Measurements from ENCODE around the gene ARHGEF16. TPM values are rescaled to one million over a fixed set of nuclear protein-coding genes. Genes with fewer than 3 reads are reported as not detected.

Gene ARHGEF16
- total RNA-seq, 1 experiment from 2014 or later, result not detected

DNA sequence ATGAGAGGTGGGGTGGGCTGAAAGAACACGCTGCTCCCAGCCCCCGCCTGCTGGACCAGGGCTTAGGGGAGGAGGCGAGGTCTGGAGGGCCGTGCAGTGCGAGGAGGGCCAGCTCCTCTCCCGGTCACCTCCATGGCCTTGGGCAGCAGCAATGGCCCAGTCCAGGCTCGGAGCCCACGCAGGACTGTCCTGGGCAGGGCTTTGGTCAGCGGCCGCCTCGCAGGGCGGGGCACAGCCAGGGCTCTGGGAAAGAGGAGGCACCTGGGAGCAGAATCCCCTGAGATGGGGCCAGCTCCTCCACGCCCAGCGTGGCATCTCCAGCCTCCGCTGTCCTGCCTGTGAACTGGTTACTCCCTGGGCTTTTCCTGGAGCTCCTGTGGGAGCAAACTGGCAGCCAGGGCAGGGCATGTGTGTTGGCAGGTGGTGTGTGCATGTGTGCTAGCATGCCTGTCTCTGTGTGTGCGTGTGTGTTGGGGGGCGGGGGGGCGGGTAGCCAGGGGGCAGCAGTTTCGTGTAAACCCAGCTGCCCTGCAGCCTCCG, 27.4 kb downstream of the ARHGEF16 start:
- H3K9ac ChIP-seq (ENCODE audit: low read length), result no peak overlapping the region
- DNase-seq, result no peak
- no peak overlapping the region for H3K4me3 ChIP-seq (ENCODE audit: low read length)
- no peaks in the 10 kb centered on the region for H3K27me3 ChIP-seq (ENCODE audit: low read length)
- H3K27ac ChIP-seq (ENCODE audit: low read length), result no peak overlapping the region
- H2AFZ ChIP-seq (ENCODE audit: low read length), result no peak overlapping the region
- no peaks in the 10 kb centered on the region for H3K9me3 ChIP-seq (ENCODE audit: low read length)
- no peak overlapping the region for H3K4me2 ChIP-seq (ENCODE audit: low read depth, low read length, poor library complexity, severe bottlenecking)
- no peaks in the 10 kb centered on the region for H3K4me1 ChIP-seq (ENCODE audit: low read length)
- no peaks in the 10 kb centered on the region for H3K9me2 ChIP-seq (replicated peaks; ENCODE audit: insufficient read depth, low read length)
- no peaks in the 10 kb centered on the region; the same call in 1 of the 2 replicates for H4K20me1 ChIP-seq (ENCODE audit: insufficient read depth, low read depth, low read length)
- H3K79me2 ChIP-seq (ENCODE audit: low read length), result no peaks in the 10 kb centered on the region
- no peaks in the 10 kb centered on the region for H3K36me3 ChIP-seq (ENCODE audit: insufficient read depth, low read length)

GRCh38 chr1:3482378-3482849, 27.9 kb downstream of the ARHGEF16 start:
- peak; percentile 59 for DNase-seq
- no peak overlapping the region for H3K4me2 ChIP-seq (ENCODE audit: low read depth, low read length, poor library complexity, severe bottlenecking)
- H3K36me3 ChIP-seq (ENCODE audit: insufficient read depth, low read length), result no peaks in the 10 kb centered on the region
- no peak overlapping the region for H2AFZ ChIP-seq (ENCODE audit: low read length)
- H3K9ac ChIP-seq (ENCODE audit: low read length), result no peak overlapping the region
- no peak overlapping the region for H3K27ac ChIP-seq (ENCODE audit: low read length)
- no peaks in the 10 kb centered on the region for H3K9me3 ChIP-seq (ENCODE audit: low read length)
- no peaks in the 10 kb centered on the region for H3K27me3 ChIP-seq (ENCODE audit: low read length)
- no peaks in the 10 kb centered on the region; the same call in 1 of the 2 replicates for H4K20me1 ChIP-seq (ENCODE audit: insufficient read depth, low read depth, low read length)
- no peaks in the 10 kb centered on the region for H3K79me2 ChIP-seq (ENCODE audit: low read length)
- H3K4me1 ChIP-seq (ENCODE audit: low read length), result no peaks in the 10 kb centered on the region
- no peaks in the 10 kb centered on the region for H3K9me2 ChIP-seq (replicated peaks; ENCODE audit: insufficient read depth, low read length)
- H3K4me3 ChIP-seq (ENCODE audit: low read length), result no peak overlapping the region

GRCh38 chr1:3483380-3483779, 28.9 kb downstream of the ARHGEF16 start:
- H4K20me1 ChIP-seq (ENCODE audit: insufficient read depth, low read depth, low read length), result no peaks in the 10 kb centered on the region; the same call in 1 of the 2 replicates
- H3K9me2 ChIP-seq (replicated peaks; ENCODE audit: insufficient read depth, low read length), result no peaks in the 10 kb centered on the region
- H3K4me2 ChIP-seq (ENCODE audit: low read depth, low read length, poor library complexity, severe bottlenecking), result no peak overlapping the region
- H2AFZ ChIP-seq (ENCODE audit: low read length), result no peak overlapping the region
- H3K4me1 ChIP-seq (ENCODE audit: low read length), result no peaks in the 10 kb centered on the region
- DNase-seq, result no peak
- H3K36me3 ChIP-seq (ENCODE audit: insufficient read depth, low read length), result no peaks in the 10 kb centered on the region
- no peaks in the 10 kb centered on the region for H3K79me2 ChIP-seq (ENCODE audit: low read length)
- H3K9ac ChIP-seq (ENCODE audit: low read length), result no peak overlapping the region
- H3K9me3 ChIP-seq (ENCODE audit: low read length), result no peaks in the 10 kb centered on the region
- H3K27me3 ChIP-seq (ENCODE audit: low read length), result no peaks in the 10 kb centered on the region
- H3K4me3 ChIP-seq (ENCODE audit: low read length), result no peak overlapping the region
- no peak overlapping the region for H3K27ac ChIP-seq (ENCODE audit: low read length)

DNA sequence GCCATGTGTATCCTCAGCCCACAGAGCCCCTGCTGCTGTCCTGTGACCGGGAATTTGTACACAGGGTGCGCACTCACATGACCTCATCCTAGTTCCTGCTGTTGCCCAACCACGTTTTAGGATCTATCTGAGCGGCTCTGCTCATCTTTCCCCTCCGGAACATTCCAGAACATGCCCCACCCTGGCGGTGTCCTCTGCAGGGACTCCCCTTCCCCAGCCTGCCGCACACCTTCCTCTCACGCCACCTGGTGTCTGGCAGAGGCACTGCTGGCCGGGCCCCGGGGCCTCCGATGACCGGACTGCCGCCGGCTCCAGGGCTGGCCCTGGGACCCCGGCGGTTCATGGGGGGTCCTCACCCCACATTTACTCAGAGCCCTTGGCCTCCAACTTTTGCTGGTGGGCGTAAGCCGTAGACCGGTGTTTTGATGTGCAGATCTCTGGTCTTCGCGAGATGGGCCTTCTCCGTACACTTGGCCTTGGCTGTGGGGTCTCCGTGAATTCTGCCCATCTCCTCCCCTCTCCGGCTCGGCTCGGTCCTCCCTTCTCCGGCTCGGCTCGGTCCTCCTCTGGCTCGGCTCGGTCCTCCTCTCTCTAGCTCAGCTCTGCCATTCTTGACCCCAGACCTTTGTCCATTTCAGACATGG, 29.5 kb downstream of the ARHGEF16 start:
- no peak overlapping the region for H3K4me2 ChIP-seq (ENCODE audit: low read depth, low read length, poor library complexity, severe bottlenecking)

DNA sequence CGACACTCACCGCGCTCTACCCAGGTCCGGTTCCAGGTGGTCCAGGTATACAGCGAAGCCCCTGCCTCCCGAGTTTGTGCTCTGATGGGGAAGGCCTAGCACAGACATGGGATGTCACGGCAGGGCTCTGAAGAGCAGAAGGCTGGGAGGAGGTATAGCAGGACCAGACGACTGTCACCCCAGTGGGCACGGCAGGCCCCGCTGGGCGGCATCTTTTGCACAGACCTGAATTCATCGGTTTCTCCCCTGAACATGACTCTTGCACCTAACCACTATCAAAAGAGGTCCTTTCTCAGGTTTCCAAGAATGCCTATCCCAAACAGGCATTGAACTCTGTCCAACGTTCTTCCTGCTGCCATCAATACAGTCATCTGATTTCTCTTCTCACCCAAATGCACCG, 30.6 kb downstream of the ARHGEF16 start:
- no peak overlapping the region for H2AFZ ChIP-seq (ENCODE audit: low read length)
- H3K9ac ChIP-seq (ENCODE audit: low read length), result no peak overlapping the region
- no peaks in the 10 kb centered on the region for H3K36me3 ChIP-seq (ENCODE audit: insufficient read depth, low read length)
- H3K27me3 ChIP-seq (ENCODE audit: low read length), result no peaks in the 10 kb centered on the region
- no peak overlapping the region for H3K4me2 ChIP-seq (ENCODE audit: low read depth, low read length, poor library complexity, severe bottlenecking)
- no peaks in the 10 kb centered on the region for H3K79me2 ChIP-seq (ENCODE audit: low read length)
- no peaks in the 10 kb centered on the region for H3K9me2 ChIP-seq (replicated peaks; ENCODE audit: insufficient read depth, low read length)
- no peak for DNase-seq
- no peaks in the 10 kb centered on the region for H3K4me1 ChIP-seq (ENCODE audit: low read length)
- no peaks in the 10 kb centered on the region for H4K20me1 ChIP-seq (ENCODE audit: insufficient read depth, low read depth, low read length)
- no peak overlapping the region for H3K4me3 ChIP-seq (ENCODE audit: low read length)
- no peak overlapping the region for H3K27ac ChIP-seq (ENCODE audit: low read length)
- no peaks in the 10 kb centered on the region for H3K9me3 ChIP-seq (ENCODE audit: low read length)

More for the DNA sequence above, 29.5 kb downstream of the ARHGEF16 start:
- H3K9me2 ChIP-seq (replicated peaks; ENCODE audit: insufficient read depth, low read length), result no peaks in the 10 kb centered on the region
- H3K27ac ChIP-seq (ENCODE audit: low read length), result no peak overlapping the region
- no peak overlapping the region for H3K9ac ChIP-seq (ENCODE audit: low read length)
- no peaks in the 10 kb centered on the region for H3K36me3 ChIP-seq (ENCODE audit: insufficient read depth, low read length)
- peak; percentile 69 for DNase-seq
- no peaks in the 10 kb centered on the region for H3K79me2 ChIP-seq (ENCODE audit: low read length)
- no peak overlapping the region for H3K4me3 ChIP-seq (ENCODE audit: low read length)
- no peaks in the 10 kb centered on the region for H3K9me3 ChIP-seq (ENCODE audit: low read length)
- H3K4me1 ChIP-seq (ENCODE audit: low read length), result no peaks in the 10 kb centered on the region
- H3K27me3 ChIP-seq (ENCODE audit: low read length), result no peaks in the 10 kb centered on the region
- no peaks in the 10 kb centered on the region; the same call in 1 of the 2 replicates for H4K20me1 ChIP-seq (ENCODE audit: insufficient read depth, low read depth, low read length)
- no peak overlapping the region for H2AFZ ChIP-seq (ENCODE audit: low read length)

GRCh38 chr1:3488432-3488831, 34.0 kb downstream of the ARHGEF16 start:
- no peak for DNase-seq
- Histone ChIP-seq H3K27ac (ENCODE audit: low read length) (no peak overlapping the region), H3K36me3 (ENCODE audit: insufficient read depth, low read length) (no peaks in the 10 kb centered on the region), H3K9me2 (replicated peaks; ENCODE audit: insufficient read depth, low read length) (no peaks in the 10 kb centered on the region), H4K20me1 (ENCODE audit: insufficient read depth, low read depth, low read length) (no peaks in the 10 kb centered on the region), H3K79me2 (ENCODE audit: low read length) (no peaks in the 10 kb centered on the region), H3K9ac (ENCODE audit: low read length) (no peak overlapping the region), H3K27me3 (ENCODE audit: low read length) (no peaks in the 10 kb centered on the region), H3K4me3 (ENCODE audit: low read length) (no peak overlapping the region), H3K4me2 (ENCODE audit: low read depth, low read length, poor library complexity, severe bottlenecking) (no peak overlapping the region), H3K4me1 (ENCODE audit: low read length) (peaks cover 2% of the 10 kb centered on the region; the same call in 1 of the 2 replicates), H3K9me3 (ENCODE audit: low read length) (no peaks in the 10 kb centered on the region), H2AFZ (ENCODE audit: low read length) (no peak overlapping the region)

DNA sequence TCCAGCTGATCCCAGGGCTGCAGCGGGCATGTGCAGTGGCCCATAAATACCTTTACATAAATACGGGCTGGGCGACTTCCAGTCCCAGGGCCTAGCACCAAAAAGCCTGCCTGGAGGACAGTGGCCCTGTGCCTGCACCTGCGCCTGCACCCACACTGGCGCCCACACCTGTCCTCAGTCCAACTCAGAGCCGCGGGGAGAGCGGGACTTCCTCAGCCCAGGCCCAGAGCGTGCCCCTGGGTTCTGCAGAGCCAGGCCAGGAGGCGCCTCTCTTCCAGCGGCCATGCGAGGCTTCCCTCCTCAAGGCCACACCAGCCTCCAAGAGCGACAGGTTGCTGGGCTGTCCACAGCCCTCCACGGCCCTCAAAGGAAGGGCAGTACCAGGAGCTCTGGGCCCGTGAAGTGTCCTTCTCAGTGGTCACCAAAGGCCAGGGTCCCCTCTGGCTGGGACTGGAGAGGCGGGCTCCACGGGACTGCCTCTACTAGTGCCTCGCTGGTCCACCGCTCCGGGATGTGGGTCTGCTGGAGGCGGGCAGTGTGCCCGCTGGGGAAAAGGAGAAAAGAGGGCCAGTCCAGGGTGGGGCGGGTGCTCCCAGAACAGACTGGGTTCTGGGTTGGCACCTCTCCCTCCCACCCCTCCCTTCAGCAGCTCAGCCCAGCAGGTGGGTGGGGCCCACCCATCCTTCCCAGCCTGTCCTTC, 35.7 kb downstream of the ARHGEF16 start:
- H3K4me1 ChIP-seq (ENCODE audit: low read length), result peaks cover 2% of the 10 kb centered on the region; the same call in 1 of the 2 replicates
- no peak for DNase-seq
- H2AFZ ChIP-seq (ENCODE audit: low read length), result no peak overlapping the region

More for the DNA sequence above, 35.7 kb downstream of the ARHGEF16 start:
- Histone ChIP-seq H3K79me2 (ENCODE audit: low read length) (no peaks in the 10 kb centered on the region), H3K27ac (ENCODE audit: low read length) (no peak overlapping the region), H3K4me2 (ENCODE audit: low read depth, low read length, poor library complexity, severe bottlenecking) (no peak overlapping the region), H3K9me2 (replicated peaks; ENCODE audit: insufficient read depth, low read length) (no peaks in the 10 kb centered on the region), H3K9me3 (ENCODE audit: low read length) (no peaks in the 10 kb centered on the region), H3K4me3 (ENCODE audit: low read length) (no peak overlapping the region), H4K20me1 (ENCODE audit: insufficient read depth, low read depth, low read length) (no peaks in the 10 kb centered on the region; the same call in 1 of the 2 replicates), H3K9ac (ENCODE audit: low read length) (no peak overlapping the region), H3K27me3 (ENCODE audit: low read length) (no peaks in the 10 kb centered on the region), H3K36me3 (ENCODE audit: insufficient read depth, low read length) (no peaks in the 10 kb centered on the region)

Measured in Karpas-422 (cell line).